HepG2 (cell line): ENCODE measurements around the gene SLC6A5.

ENCODE experiments used
- MXI1 ChIP-seq: IDR thresholded peaks from 3 replicates; pipeline ENCODE4 v1.6.1; 2012; ENCODE audit warnings: low read depth, low read length, inconsistent platforms, borderline replicate concordance
- MYNN ChIP-seq: sonication (generic); formaldehyde crosslinking; IDR thresholded peaks from 2 replicates; pipeline ENCODE4 v1.4.0; 2020; ENCODE audit warnings: mild to moderate bottlenecking, low read depth, missing genetic modification reagents
- TAF1 ChIP-seq: sonication (generic); formaldehyde crosslinking; IDR thresholded peaks from 2 replicates; pipeline ENCODE4 v1.4.0; 2020; ENCODE audit warnings: missing genetic modification reagents

GRCh38 chr11:20584093-20584774 is 15.2 kb upstream of the SLC6A5 start:
- TF ChIP-seq MYNN (CRISPR knock-in tag) (no peak), TAF1 (CRISPR knock-in tag) (no peak), MXI1 (no peak)
